GM12878 (cell line): ENCODE data around the gene TRAFD1. TPM values are rescaled to one million over a fixed set of nuclear protein-coding genes. Genes with fewer than 3 reads are reported as not detected.

ENCODE experiments used
- ATAC-seq: fragments of 200-7000 bp; cut with Tn5 transposase; 3 replicates; pipeline ENCODE4 v1.9.1; 2020; ENCODE audit warnings: mild to moderate bottlenecking, moderate library complexity
- BruUV-seq: library from RNA; stranded (reverse); fragments of 400-500 nt; replicated peaks from 2 replicates; lab custom pipeline; 2021; lab: Mats Ljungman, UMichigan
- CTCF ChIA-PET: fragments of 300-600 bp; sonication (Branson Sonifier 250); formaldehyde crosslinking; extraction: SDS; loops from one replicate; lab custom pipeline; 2021; ENCODE audit warnings: inconsistent platforms; lab: Yijun Ruan, JAX
- POLR2A ChIA-PET: fragments of 350-600 bp; formaldehyde crosslinking; extraction: SDS; loops from one replicate; lab custom pipeline; 2021; ENCODE audit warnings: inconsistent platforms; lab: Charles Lee
- RAD21 ChIA-PET: fragments of 300-600 bp; sonication (Branson Sonifier 250); formaldehyde crosslinking; loops from one replicate; lab custom pipeline; 2023; ENCODE audit warnings: antibody characterized with exemption; ENCODE audit not compliant: unreplicated experiment; lab: Charles Lee
- SMC1A ChIA-PET: fragments of 300-600 bp; sonication (Branson Sonifier 250); formaldehyde crosslinking; loops from one replicate; lab custom pipeline; 2023; ENCODE audit not compliant: unreplicated experiment, uncharacterized antibody; lab: Charles Lee
- DNase-seq: peaks from one replicate; pipeline ENCODE4 v3.0.0-alpha.2; 2011; ENCODE audit warnings: low read depth, low spot score
- FAIRE-seq: peaks from 3 replicates; lab custom pipeline; 2011; peaks lifted over from hg19 to GRCh38; lab: Jason Lieb, UNC
- H2AFZ ChIP-seq: 2 replicates; pipeline ENCODE4 v1.6.0; 2011; ENCODE audit warnings: low read depth, low read length, control low read depth; ENCODE audit not compliant: control insufficient read depth
- H3K27ac ChIP-seq: 2 replicates; pipeline ENCODE4 v1.5.1; 2011; ENCODE audit warnings: control low read depth; ENCODE audit not compliant: control insufficient read depth, insufficient read depth
- H3K27me3 ChIP-seq, 2 experiments: replicated peaks in 1 of 2; 2 replicates each; pipeline versions ENCODE4 v1.6.0 to v1.6.1; 2011; ENCODE audit warnings: low read length in 1 of 2; ENCODE audit not compliant: control insufficient read depth in 2 of 2, insufficient read depth in 2 of 2
- H3K36me3 ChIP-seq, 2 experiments: 2 replicates each; pipeline ENCODE4 v1.5.1; 2011; ENCODE audit warnings: low read length in 1 of 2; ENCODE audit not compliant: control insufficient read depth in 2 of 2, insufficient read depth in 2 of 2
- H3K4me1 ChIP-seq: 2 replicates; pipeline ENCODE4 v1.6.1; 2011; ENCODE audit warnings: mild to moderate bottlenecking, low read length, moderate library complexity, mixed read lengths; ENCODE audit not compliant: control insufficient read depth, insufficient read depth
- H3K4me2 ChIP-seq: 2 replicates; pipeline ENCODE4 v1.6.0; 2011; ENCODE audit warnings: control low read depth; ENCODE audit not compliant: control insufficient read depth, insufficient read depth
- H3K4me3 ChIP-seq: fragments of 200-600 bp; sonication (generic); 2 replicates; pipeline ENCODE4 v1.5.1; 2016
- H3K79me2 ChIP-seq: 2 replicates; pipeline ENCODE4 v1.6.0; 2011; ENCODE audit warnings: low read length; ENCODE audit not compliant: control insufficient read depth, insufficient read depth
- H3K9ac ChIP-seq: 2 replicates; pipeline ENCODE4 v1.8.0; 2011; ENCODE audit warnings: low read length, control low read depth, mixed read lengths; ENCODE audit not compliant: control insufficient read depth, insufficient read depth
- H3K9me3 ChIP-seq: replicated peaks from 3 replicates; pipeline ENCODE4 v1.5.1; 2011; ENCODE audit warnings: mild to moderate bottlenecking, low read length; ENCODE audit not compliant: control insufficient read depth, insufficient read depth
- H4K20me1 ChIP-seq: 2 replicates; pipeline ENCODE4 v1.6.0; 2011; ENCODE audit not compliant: control insufficient read depth, insufficient read depth
- BMI1 ChIP-seq: fragments of 450-650 bp; IDR thresholded peaks from 2 replicates; pipeline ENCODE4 v1.6.1; 2016; ENCODE audit warnings: mild to moderate bottlenecking, moderate library complexity, borderline replicate concordance
- CEBPB ChIP-seq, 2 experiments: fragments of 150-350 bp in 1 of 2; IDR thresholded peaks; 2 replicates each; pipeline ENCODE4 v1.6.1; 2012 to 2014; ENCODE audit warnings: low read depth in 2 of 2, low read length in 2 of 2, borderline replicate concordance in 1 of 2, inconsistent platforms in 1 of 2
- EP300 ChIP-seq, 2 experiments: fragments of 150-350 bp in 1 of 2; IDR thresholded peaks; 2 replicates each; pipeline ENCODE4 v1.6.1; 2011 to 2012; ENCODE audit warnings: low read depth in 2 of 2, low read length in 2 of 2, borderline replicate concordance in 1 of 2, improper control_type of control experiment in 1 of 2, inconsistent platforms in 1 of 2; ENCODE audit not compliant: control insufficient read depth in 1 of 2
- ETV6 ChIP-seq, 2 experiments: fragments of 450-650 bp in 1 of 2; IDR thresholded peaks in 1 of 2; conservative IDR thresholded peaks in 1 of 2; 2 replicates each; pipeline ENCODE4 v1.6.1; 2014; ENCODE audit warnings: antibody characterized with exemption in 1 of 2, borderline replicate concordance in 1 of 2, low read depth in 1 of 2, mild to moderate bottlenecking in 1 of 2, moderate library complexity in 1 of 2
- IRF4 ChIP-seq: IDR thresholded peaks from 2 replicates; pipeline ENCODE4 v1.6.1; 2011; ENCODE audit warnings: low read depth, low read length
- JUND ChIP-seq: IDR thresholded peaks from 2 replicates; pipeline ENCODE4 v1.6.1; 2012; ENCODE audit warnings: low read depth, mild to moderate bottlenecking, low read length, improper control_type of control experiment, moderate library complexity
- KDM1A ChIP-seq: fragments of 200-600 bp; sonication (generic); IDR thresholded peaks from 2 replicates; pipeline ENCODE4 v1.6.1; 2016; ENCODE audit warnings: borderline replicate concordance
- MLLT1 ChIP-seq: fragments of 450-650 bp; IDR thresholded peaks from 2 replicates; pipeline ENCODE4 v1.6.1; 2016; ENCODE audit warnings: mild to moderate bottlenecking
- NR2C2 ChIP-seq: IDR thresholded peaks from 2 replicates; pipeline ENCODE4 v1.6.1; 2011; ENCODE audit warnings: borderline replicate concordance, low read depth; ENCODE audit not compliant: control insufficient read depth, insufficient read length
- SIX5 ChIP-seq: IDR thresholded peaks from 2 replicates; pipeline ENCODE4 v1.6.1; 2011; ENCODE audit warnings: mild to moderate bottlenecking, low read depth, low read length, moderate library complexity; ENCODE audit not compliant: severe bottlenecking
- SMC3 ChIP-seq: IDR thresholded peaks from 2 replicates; pipeline ENCODE4 v1.6.1; 2011; ENCODE audit warnings: low read length, improper control_type of control experiment, borderline replicate concordance
- TCF3 ChIP-seq: IDR thresholded peaks from 2 replicates; pipeline ENCODE4 v1.6.1; 2012; ENCODE audit warnings: low read depth, mild to moderate bottlenecking, low read length, borderline replicate concordance; ENCODE audit not compliant: insufficient read depth
- ZNF274 ChIP-seq: IDR thresholded peaks from one replicate; pipeline ENCODE4 v1.8.0; 2011; ENCODE audit not compliant: insufficient read length, insufficient read depth
- ZNF622 ChIP-seq: fragments of 450-650 bp; IDR thresholded peaks from 2 replicates; pipeline ENCODE4 v1.6.1; 2017; ENCODE audit warnings: mild to moderate bottlenecking, inconsistent platforms
- WGBS: methylation state at CpG from one replicate; pipeline ENCODE4 v1.1.6; 2016; ENCODE audit warnings: low lambda C conversion rate; ENCODE audit not compliant: insufficient replicate concordance, insufficient coverage; ENCODE audit errors: missing lambda C conversion rate; 5-methylcytosine and 5-hydroxymethylcytosine counted together
- in situ Hi-C: fragments of 300-500 bp; cut with MboI; formaldehyde crosslinking; loops from 9 replicates; pipeline ENCODE4 v1.14.3; 2018; ENCODE audit warnings: mixed read lengths
- intact Hi-C: fragments of 100-400 bp; cut with micrococcal nuclease; formaldehyde crosslinking; loops from one replicate; pipeline ENCODE4 v1.14.2; 2022; ENCODE audit not compliant: unreplicated experiment
- polyA plus RNA-seq, 11 experiments: library from polyadenylated mRNA; depleted of rRNA in 4 of 11; unstranded in 6 of 11; stranded (reverse) in 5 of 11; fragments of >200 nt; fragmentation: Nextera tagmentation in 4 of 11; fragmentation: Illumina TruSeq in 1 of 11; extraction: Ambion mirVana in 4 of 11; extraction: Trizol in 1 of 11; gene quantifications; 1 replicate in 1 of 11; 2 replicates in 10 of 11; pipeline versions ENCODE4 v1.2.1 to v1.2.3, GENCODE V29; 2011 to 2016; ENCODE audit warnings: inconsistent platforms in 2 of 11, missing spikeins in 2 of 11, low read depth in 1 of 11
- total RNA-seq, 4 experiments: library from RNA; depleted of rRNA in 3 of 4; stranded (reverse); fragments of >200 nt in 3 of 4; fragmentation: Illumina TruSeq in 1 of 4; extraction: Trizol in 1 of 4; gene quantifications; 2 replicates each; pipeline versions ENCODE4 v1.2.1 to v1.2.3, GENCODE V29; 2013 to 2021
- TF ChIP-seq, protein P1 (sequence below): IDR thresholded peaks from 2 replicates; pipeline ENCODE4 v1.6.1; 2011; ENCODE audit warnings: borderline replicate concordance, low read depth, mild to moderate bottlenecking, moderate library complexity, mixed read lengths, low read length; ENCODE audit not compliant: insufficient read depth; ENCODE audit errors: extremely low read length

The TRAFD1 gene
- total and polyA plus RNA-seq, 10 of the 15 experiments (the other 5 are each of a cell fraction or from before 2014, with no cell fraction given), result 37.2 to 55.5 (median 46.2) TPM

DNA sequence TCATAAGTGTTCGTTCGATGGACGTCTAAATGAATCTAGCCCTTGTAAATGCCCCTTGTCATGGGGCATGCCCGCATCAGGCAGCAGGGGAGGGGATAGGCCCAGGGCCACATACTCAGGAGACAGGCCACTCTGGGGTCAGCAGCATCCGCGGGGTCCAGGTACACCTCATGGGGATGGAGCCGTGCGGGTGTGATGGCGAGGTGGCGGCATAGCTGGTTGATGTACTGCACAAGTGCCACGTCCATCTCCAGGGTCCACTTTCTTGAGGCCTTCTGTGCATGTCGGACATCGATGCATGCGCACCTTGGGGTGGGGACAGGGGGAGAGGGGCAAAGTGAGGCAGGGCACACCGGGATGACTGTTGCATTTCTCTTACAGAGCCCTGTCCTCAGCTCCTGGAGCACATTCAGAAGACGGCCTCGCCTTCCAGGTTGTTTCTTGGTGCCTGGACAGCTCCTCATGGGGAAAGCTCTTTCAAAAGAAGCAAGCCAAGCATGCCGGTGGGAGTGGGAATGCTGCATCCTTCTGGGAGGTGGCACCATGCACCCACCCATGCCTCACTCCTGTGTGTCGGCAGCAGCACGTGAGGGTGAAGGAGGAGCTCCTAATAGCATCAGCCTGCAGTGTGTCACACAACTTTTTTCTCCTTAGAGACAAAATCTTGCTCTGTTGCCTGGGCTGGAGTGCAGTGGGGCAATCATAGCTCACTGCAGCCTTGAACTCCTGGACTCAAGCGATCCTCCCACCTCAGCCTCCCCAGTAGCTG, 47.4 kb downstream of the TRAFD1 start (continued):
- TF ChIP-seq ETV6 (conservative IDR thresholded peaks at IDR 0.05 in 1 of 2, IDR thresholded peaks at IDR 0.05 in 1 of 2; ENCODE audit: borderline replicate concordance in 1 of 2, low read depth in 1 of 2) (no peak), JUND (no peak), CEBPB (IDR thresholded peaks at IDR 0.05; ENCODE audit: borderline replicate concordance in 1 of 2, low read depth in 2 of 2, low read length in 2 of 2) (no peak), MLLT1 (no peak), BMI1 (no peak)

- Histone ChIP-seq H4K20me1 (no peaks in the 10 kb centered on the region), H3K36me3 (peaks cover 6 to 23% of the 10 kb centered on the region in 2 experiments), H3K4me2 (no peak overlapping the region), H3K4me3 (no peak overlapping the region), H3K27ac (no peak overlapping the region), H3K27me3 (no peaks in the 10 kb centered on the region), H3K79me2 (no peaks in the 10 kb centered on the region), H2AFZ (no peak overlapping the region), H3K9me3 (no peaks in the 10 kb centered on the region), H3K4me1 (no peaks in the 10 kb centered on the region), H3K9ac (no peak overlapping the region)
- intact Hi-C loops, result no loop called here
- SMC1A ChIA-PET, result no interaction called here
- RAD21 ChIA-PET, result no interaction called here
- POLR2A ChIA-PET, result no interaction called here
- in situ Hi-C loops, result no loop called here
- DNase-seq, result no peak
- BruUV-seq, result no TSS peak
- no peak for FAIRE-seq
- 96% methylated on average over 20 of the region's 20 CpGs for WGBS
- TF ChIP-seq SIX5 (no peak), ZNF274 (no peak), NR2C2 (no peak), KDM1A (no peak), ZNF622 (no peak), TCF3 (no peak), EP300 (IDR thresholded peaks at IDR 0.05; ENCODE audit: borderline replicate concordance in 1 of 2, control insufficient read depth in 1 of 2, low read depth in 2 of 2, low read length in 2 of 2) (no peak), SMC3 (no peak), IRF4 (no peak), BMI1 (no peak)
- TF ChIP-seq, protein P1, sequence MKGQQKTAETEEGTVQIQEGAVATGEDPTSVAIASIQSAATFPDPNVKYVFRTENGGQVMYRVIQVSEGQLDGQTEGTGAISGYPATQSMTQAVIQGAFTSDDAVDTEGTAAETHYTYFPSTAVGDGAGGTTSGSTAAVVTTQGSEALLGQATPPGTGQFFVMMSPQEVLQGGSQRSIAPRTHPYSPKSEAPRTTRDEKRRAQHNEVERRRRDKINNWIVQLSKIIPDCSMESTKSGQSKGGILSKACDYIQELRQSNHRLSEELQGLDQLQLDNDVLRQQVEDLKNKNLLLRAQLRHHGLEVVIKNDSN, result no peak
- CTCF ChIA-PET, result no interaction called here
- no peak for ATAC-seq
Observed at GRCh38 chr12:112175361-112176155, 50.2 kb downstream of the TRAFD1 start.
